ENCODE measurements around the gene NLRP8. TPM values are rescaled to one million over a fixed set of nuclear protein-coding genes. Genes with fewer than 3 reads are reported as not detected.

The NLRP8 gene
- total RNA-seq, 1 experiment from 2014 or later, result not detected

DNA sequence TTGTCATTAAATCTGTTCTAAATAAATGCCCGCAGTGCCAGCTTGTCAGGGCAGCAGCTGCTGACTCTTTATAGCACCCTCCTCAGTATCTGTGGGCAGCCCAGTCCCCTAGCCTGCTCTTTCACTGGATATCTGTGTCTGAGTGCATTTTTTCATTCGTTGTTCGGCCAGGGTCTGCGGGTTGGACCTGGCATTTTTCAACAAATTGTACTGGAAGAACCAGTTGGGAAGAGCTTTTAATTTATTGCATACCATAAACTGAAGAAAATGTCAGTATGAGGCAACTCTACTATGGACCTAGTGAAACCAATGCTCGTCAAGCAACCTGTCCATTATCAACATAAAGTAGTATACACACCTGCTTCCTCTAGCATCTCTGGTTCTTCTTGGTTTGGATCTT is 24.1 kb upstream of the NLRP8 start:
- H3K4me3 Mint-ChIP-seq, result no peak overlapping the region
- no peaks in the 10 kb centered on the region; the same call in 1 of the 2 replicates for H3K27me3 Mint-ChIP-seq (ENCODE audit: low read depth)
- peaks cover 5 to 33% (median 8%) of the 10 kb centered on the region in 3 experiments; a peak in 5 of 7 replicates for H3K36me3 Mint-ChIP-seq (ENCODE audit: insufficient read depth in 1 of 3, low read depth in 3 of 3)
- H3K27ac Mint-ChIP-seq, result no peak overlapping the region
- Histone ChIP-seq H2BK12ac (ENCODE audit: insufficient read length, low read depth, low read length) (no peak overlapping the region), H2BK120ac (ENCODE audit: low read depth, low read length, poor library complexity, severe bottlenecking) (no peak overlapping the region), H2BK20ac (ENCODE audit: low read depth, low read length, poor library complexity, severe bottlenecking) (no peak overlapping the region), H3K23me2 (ENCODE audit: insufficient read length, low read depth, low read length, poor library complexity, severe bottlenecking) (no peaks in the 10 kb centered on the region), H3K9ac (ENCODE audit: extremely low read depth, insufficient read length, low read length) (no peak overlapping the region), H2AK5ac (ENCODE audit: insufficient read length, low read length) (no peak overlapping the region), H3K4me1 (ENCODE audit: insufficient read depth, low read length) (no peaks in the 10 kb centered on the region), H3K4me2 (ENCODE audit: insufficient read depth, insufficient read length, low read length) (no peak overlapping the region), H3T11ph (ENCODE audit: low read length) (no peak overlapping the region), H3K9me3 (ENCODE audit: control insufficient read depth, low read depth, low read length) (peaks cover 71% of the 10 kb centered on the region), H3K23ac (ENCODE audit: insufficient read length, low read depth, low read length) (no peak overlapping the region), H4K91ac (ENCODE audit: insufficient read length, low read depth, low read length) (no peak overlapping the region), H3K14ac (ENCODE audit: insufficient read depth, low read length) (no peak overlapping the region), H4K5ac (ENCODE audit: insufficient read length, low read depth, low read length) (no peak overlapping the region), H2AFZ (ENCODE audit: low read length) (no peak overlapping the region), H3K56ac (ENCODE audit: insufficient read length, low read depth, low read length) (no peak overlapping the region), H3K18ac (ENCODE audit: insufficient read length, low read depth, low read length) (no peak overlapping the region), H2BK5ac (ENCODE audit: insufficient read length, low read length) (no peak overlapping the region), H3K27me3 (ENCODE audit: insufficient read depth, low read length) (no peaks in the 10 kb centered on the region), H3K79me1 (ENCODE audit: insufficient read depth, low read depth, low read length, poor library complexity, severe bottlenecking) (no peaks in the 10 kb centered on the region), H4K8ac (replicated peaks; ENCODE audit: insufficient read length, low read depth, low read length) (no peak overlapping the region), H3K4ac (ENCODE audit: low read depth, low read length) (no peak overlapping the region), H3K79me2 (ENCODE audit: insufficient read depth, low read length) (no peaks in the 10 kb centered on the region), H4K20me1 (ENCODE audit: control insufficient read depth, insufficient read depth, insufficient read length) (no peaks in the 10 kb centered on the region), H2BK15ac (ENCODE audit: low read depth, low read length) (no peak overlapping the region), H3K27ac (ENCODE audit: insufficient read length, low read depth, low read length) (no peak overlapping the region)
- H3K4me1 Mint-ChIP-seq, result no peaks in the 10 kb centered on the region
- TF ChIP-seq, protein P1, sequence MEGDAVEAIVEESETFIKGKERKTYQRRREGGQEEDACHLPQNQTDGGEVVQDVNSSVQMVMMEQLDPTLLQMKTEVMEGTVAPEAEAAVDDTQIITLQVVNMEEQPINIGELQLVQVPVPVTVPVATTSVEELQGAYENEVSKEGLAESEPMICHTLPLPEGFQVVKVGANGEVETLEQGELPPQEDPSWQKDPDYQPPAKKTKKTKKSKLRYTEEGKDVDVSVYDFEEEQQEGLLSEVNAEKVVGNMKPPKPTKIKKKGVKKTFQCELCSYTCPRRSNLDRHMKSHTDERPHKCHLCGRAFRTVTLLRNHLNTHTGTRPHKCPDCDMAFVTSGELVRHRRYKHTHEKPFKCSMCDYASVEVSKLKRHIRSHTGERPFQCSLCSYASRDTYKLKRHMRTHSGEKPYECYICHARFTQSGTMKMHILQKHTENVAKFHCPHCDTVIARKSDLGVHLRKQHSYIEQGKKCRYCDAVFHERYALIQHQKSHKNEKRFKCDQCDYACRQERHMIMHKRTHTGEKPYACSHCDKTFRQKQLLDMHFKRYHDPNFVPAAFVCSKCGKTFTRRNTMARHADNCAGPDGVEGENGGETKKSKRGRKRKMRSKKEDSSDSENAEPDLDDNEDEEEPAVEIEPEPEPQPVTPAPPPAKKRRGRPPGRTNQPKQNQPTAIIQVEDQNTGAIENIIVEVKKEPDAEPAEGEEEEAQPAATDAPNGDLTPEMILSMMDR (conservative IDR thresholded peaks at IDR 0.05), result no peak
- peaks cover 92 to 94% of the 10 kb centered on the region in 2 experiments for H3K9me3 Mint-ChIP-seq
- DNase-seq, result no peak
- no CpG with 5 or more reads among the region's 5 CpGs for WGBS (ENCODE audit: extremely low coverage, insufficient read length, low lambda C conversion rate)
